ENCODE results near the gene PRDM5. TPM values are rescaled to one million over a fixed set of nuclear protein-coding genes. Genes with fewer than 3 reads are reported as not detected.

The PRDM5 gene
- total and polyA plus RNA-seq, 2 donors (not counting 1 experiment from before 2014, with no cell fraction given) = 8.6 to 19.0 TPM

GRCh38 chr4:120769227-120769626, 153.3 kb downstream of the PRDM5 start:
- Histone ChIP-seq H3K27ac (ENCODE audit: insufficient read depth, low read length) (no peak overlapping the region), H3K79me2 (ENCODE audit: control insufficient read depth, insufficient read depth, low read length) (no peaks in the 10 kb centered on the region), H4K20me1 (ENCODE audit: control insufficient read depth, extremely low read depth, insufficient read depth, low read length) (no peaks in the 10 kb centered on the region), H3K36me3 (ENCODE audit: control insufficient read depth, insufficient read depth, low read length) (no peaks in the 10 kb centered on the region), H3K4me1 (ENCODE audit: control insufficient read depth, extremely low read depth, insufficient read depth, low read length) (no peaks in the 10 kb centered on the region), H3K9me3 (ENCODE audit: control insufficient read depth, insufficient read depth, low read depth, low read length) (no peaks in the 10 kb centered on the region), H3K4me3 (replicated peaks in 1 of 4; ENCODE audit: control extremely low read depth in 1 of 4, insufficient read depth in 1 of 4, low read depth in 3 of 4, low read length in 4 of 4) (no peak overlapping the region), H3K27me3 (ENCODE audit: control insufficient read depth, insufficient read depth, low read length) (no peaks in the 10 kb centered on the region), H2AFZ (ENCODE audit: low read length) (no peak overlapping the region), H3K4me2 (ENCODE audit: extremely low read depth, insufficient read depth, low read length) (no peak overlapping the region), H3K9ac (ENCODE audit: insufficient read depth, low read length) (no peak overlapping the region)
- peak; percentile 81 to 94 for DNase-seq (ENCODE audit: low read depth in 2 of 2)
- TF ChIP-seq, protein P1, sequence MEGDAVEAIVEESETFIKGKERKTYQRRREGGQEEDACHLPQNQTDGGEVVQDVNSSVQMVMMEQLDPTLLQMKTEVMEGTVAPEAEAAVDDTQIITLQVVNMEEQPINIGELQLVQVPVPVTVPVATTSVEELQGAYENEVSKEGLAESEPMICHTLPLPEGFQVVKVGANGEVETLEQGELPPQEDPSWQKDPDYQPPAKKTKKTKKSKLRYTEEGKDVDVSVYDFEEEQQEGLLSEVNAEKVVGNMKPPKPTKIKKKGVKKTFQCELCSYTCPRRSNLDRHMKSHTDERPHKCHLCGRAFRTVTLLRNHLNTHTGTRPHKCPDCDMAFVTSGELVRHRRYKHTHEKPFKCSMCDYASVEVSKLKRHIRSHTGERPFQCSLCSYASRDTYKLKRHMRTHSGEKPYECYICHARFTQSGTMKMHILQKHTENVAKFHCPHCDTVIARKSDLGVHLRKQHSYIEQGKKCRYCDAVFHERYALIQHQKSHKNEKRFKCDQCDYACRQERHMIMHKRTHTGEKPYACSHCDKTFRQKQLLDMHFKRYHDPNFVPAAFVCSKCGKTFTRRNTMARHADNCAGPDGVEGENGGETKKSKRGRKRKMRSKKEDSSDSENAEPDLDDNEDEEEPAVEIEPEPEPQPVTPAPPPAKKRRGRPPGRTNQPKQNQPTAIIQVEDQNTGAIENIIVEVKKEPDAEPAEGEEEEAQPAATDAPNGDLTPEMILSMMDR (conservative IDR thresholded peaks at IDR 0.05 in 1 of 2, IDR thresholded peaks at IDR 0.05 in 1 of 2; ENCODE audit: low read depth in 1 of 2, low read length in 2 of 2) = no peak
- no peak for TF ChIP-seq EZH2 (IDR thresholded peaks at IDR 0.05; ENCODE audit: low read length, missing control alignments)

- Histone ChIP-seq H3K27ac (ENCODE audit: insufficient read depth, low read length) (no peak overlapping the region), H3K9me3 (ENCODE audit: control insufficient read depth, insufficient read depth, low read depth, low read length) (no peaks in the 10 kb centered on the region), H3K79me2 (ENCODE audit: control insufficient read depth, insufficient read depth, low read length) (no peaks in the 10 kb centered on the region), H4K20me1 (ENCODE audit: control insufficient read depth, extremely low read depth, insufficient read depth, low read length) (no peaks in the 10 kb centered on the region), H3K4me2 (ENCODE audit: extremely low read depth, insufficient read depth, low read length) (no peak overlapping the region), H2AFZ (ENCODE audit: low read length) (no peak overlapping the region), H3K36me3 (ENCODE audit: control insufficient read depth, insufficient read depth, low read length) (no peaks in the 10 kb centered on the region), H3K27me3 (ENCODE audit: control insufficient read depth, insufficient read depth, low read length) (no peaks in the 10 kb centered on the region), H3K4me1 (ENCODE audit: control insufficient read depth, extremely low read depth, insufficient read depth, low read length) (no peaks in the 10 kb centered on the region), H3K4me3 (replicated peaks in 1 of 4; ENCODE audit: control extremely low read depth in 1 of 4, insufficient read depth in 1 of 4, low read depth in 3 of 4, low read length in 4 of 4) (no peak overlapping the region), H3K9ac (ENCODE audit: insufficient read depth, low read length) (no peak overlapping the region)
- no peak for DNase-seq (ENCODE audit: low read depth in 2 of 2)
- TF ChIP-seq, protein P1 (conservative IDR thresholded peaks at IDR 0.05 in 1 of 2, IDR thresholded peaks at IDR 0.05 in 1 of 2; ENCODE audit: low read depth in 1 of 2, low read length in 2 of 2) = no peak
- no peak for TF ChIP-seq EZH2 (IDR thresholded peaks at IDR 0.05; ENCODE audit: low read length, missing control alignments)
Measured at GRCh38 chr4:120765260-120765680, 157.3 kb downstream of the PRDM5 start.

DNA sequence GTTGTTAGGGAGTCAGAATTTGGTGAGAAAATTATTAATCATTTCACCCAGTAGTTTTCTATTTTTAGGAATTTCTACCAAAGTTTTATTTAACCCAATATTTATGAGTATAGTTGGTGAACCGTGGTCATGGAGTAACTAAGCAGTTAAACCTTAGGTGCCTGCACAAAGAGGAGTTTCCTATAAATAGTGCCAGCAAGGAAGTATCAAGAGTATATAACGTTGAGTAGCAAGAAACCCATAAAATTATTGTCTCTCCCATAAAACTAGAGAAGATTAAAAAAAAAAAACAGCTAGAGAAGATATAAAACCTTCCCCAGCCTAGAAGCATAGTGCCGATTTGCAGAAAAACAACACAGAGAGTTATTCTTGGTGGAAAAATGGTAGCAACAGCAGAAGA, 158.9 kb downstream of the PRDM5 start:
- Histone ChIP-seq H2AFZ (ENCODE audit: low read length) (no peak overlapping the region), H4K20me1 (ENCODE audit: control insufficient read depth, extremely low read depth, insufficient read depth, low read length) (no peaks in the 10 kb centered on the region), H3K4me2 (ENCODE audit: extremely low read depth, insufficient read depth, low read length) (no peak overlapping the region), H3K4me3 (replicated peaks in 1 of 4; ENCODE audit: control extremely low read depth in 1 of 4, insufficient read depth in 1 of 4, low read depth in 3 of 4, low read length in 4 of 4) (no peak overlapping the region), H3K27me3 (ENCODE audit: control insufficient read depth, insufficient read depth, low read length) (no peaks in the 10 kb centered on the region), H3K4me1 (ENCODE audit: control insufficient read depth, extremely low read depth, insufficient read depth, low read length) (no peaks in the 10 kb centered on the region), H3K79me2 (ENCODE audit: control insufficient read depth, insufficient read depth, low read length) (no peaks in the 10 kb centered on the region), H3K9ac (ENCODE audit: insufficient read depth, low read length) (no peak overlapping the region), H3K36me3 (ENCODE audit: control insufficient read depth, insufficient read depth, low read length) (no peaks in the 10 kb centered on the region), H3K9me3 (ENCODE audit: control insufficient read depth, insufficient read depth, low read depth, low read length) (no peaks in the 10 kb centered on the region), H3K27ac (ENCODE audit: insufficient read depth, low read length) (no peak overlapping the region)
- no peak for DNase-seq (ENCODE audit: low read depth in 2 of 2)
- TF ChIP-seq EZH2 (IDR thresholded peaks at IDR 0.05; ENCODE audit: low read length, missing control alignments) = no peak
- TF ChIP-seq, protein P1 (conservative IDR thresholded peaks at IDR 0.05 in 1 of 2, IDR thresholded peaks at IDR 0.05 in 1 of 2; ENCODE audit: low read depth in 1 of 2, low read length in 2 of 2) = no peak

Measured in fibroblast of lung (primary cell).